Upper lobe of left lung (tissue), 4 donors: ENCODE data around the gene GAS2L2.

Experiments
- EP300 ChIP-seq, 4 donors: sonication (generic); formaldehyde crosslinking; IDR thresholded peaks; one replicate each; pipeline ENCODE4 v1.5.1; 2017; ENCODE audit warnings: antibody characterized with exemption in 4 of 4, control low read depth in 2 of 4
- POLR2A ChIP-seq, 4 donors: fragments of 450-650 bp; IDR thresholded peaks; one replicate each; pipeline ENCODE4 v1.5.1; 2016 to 2017; ENCODE audit warnings: antibody characterized with exemption in 4 of 4, mild to moderate bottlenecking in 2 of 4
- TF ChIP-seq, protein P1 (sequence below), 6 experiments: fragments of 450-650 bp in 4 of 6; fragments of 200-600 bp in 2 of 6; sonication (generic) in 2 of 6; IDR thresholded peaks; one replicate each; pipeline ENCODE4 v1.5.1; 2016 to 2019; ENCODE audit warnings: antibody characterized with exemption in 6 of 6

DNA sequence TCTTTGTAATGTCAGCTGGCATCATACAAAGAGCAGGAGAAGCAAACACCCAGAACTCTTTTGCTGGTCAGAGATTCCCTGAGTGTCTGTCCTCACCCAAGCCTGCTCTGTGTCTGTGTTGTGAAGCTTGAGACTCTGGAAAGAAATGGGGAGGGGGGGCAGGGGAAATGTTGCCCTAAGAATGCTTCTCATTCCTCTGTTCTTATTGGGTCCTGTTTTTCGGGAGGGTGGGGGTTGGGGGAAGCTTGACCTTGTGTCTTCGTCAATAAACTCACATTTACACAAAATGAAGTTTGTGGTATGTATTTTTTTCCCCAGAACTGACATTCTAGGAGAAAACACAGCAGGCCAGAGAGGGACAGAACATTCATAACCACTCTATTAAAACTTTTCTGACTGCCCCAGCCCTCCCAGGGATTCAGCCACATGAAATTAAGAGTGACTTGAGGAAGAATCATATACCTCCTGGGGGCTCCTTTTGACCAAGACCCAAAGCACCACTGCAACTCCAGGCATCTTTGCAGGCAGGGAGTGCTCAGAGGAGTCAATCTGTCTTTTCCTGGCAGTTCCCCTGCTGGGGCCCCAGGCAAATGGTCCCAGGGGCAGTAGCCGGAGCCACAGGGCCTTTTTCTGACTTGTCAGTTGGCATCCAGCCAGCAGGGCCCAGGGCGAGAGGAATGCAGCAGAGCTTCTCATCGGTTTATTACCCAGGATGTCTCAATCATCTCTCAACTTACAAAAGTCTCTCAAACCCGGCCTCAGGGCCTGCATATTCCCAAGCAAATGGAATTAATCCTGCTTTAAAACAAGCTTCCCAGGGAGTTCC, 26.7 kb downstream of the GAS2L2 start:
- no peak for TF ChIP-seq POLR2A (IDR thresholded peaks at IDR 0.05)
- TF ChIP-seq, protein P1, sequence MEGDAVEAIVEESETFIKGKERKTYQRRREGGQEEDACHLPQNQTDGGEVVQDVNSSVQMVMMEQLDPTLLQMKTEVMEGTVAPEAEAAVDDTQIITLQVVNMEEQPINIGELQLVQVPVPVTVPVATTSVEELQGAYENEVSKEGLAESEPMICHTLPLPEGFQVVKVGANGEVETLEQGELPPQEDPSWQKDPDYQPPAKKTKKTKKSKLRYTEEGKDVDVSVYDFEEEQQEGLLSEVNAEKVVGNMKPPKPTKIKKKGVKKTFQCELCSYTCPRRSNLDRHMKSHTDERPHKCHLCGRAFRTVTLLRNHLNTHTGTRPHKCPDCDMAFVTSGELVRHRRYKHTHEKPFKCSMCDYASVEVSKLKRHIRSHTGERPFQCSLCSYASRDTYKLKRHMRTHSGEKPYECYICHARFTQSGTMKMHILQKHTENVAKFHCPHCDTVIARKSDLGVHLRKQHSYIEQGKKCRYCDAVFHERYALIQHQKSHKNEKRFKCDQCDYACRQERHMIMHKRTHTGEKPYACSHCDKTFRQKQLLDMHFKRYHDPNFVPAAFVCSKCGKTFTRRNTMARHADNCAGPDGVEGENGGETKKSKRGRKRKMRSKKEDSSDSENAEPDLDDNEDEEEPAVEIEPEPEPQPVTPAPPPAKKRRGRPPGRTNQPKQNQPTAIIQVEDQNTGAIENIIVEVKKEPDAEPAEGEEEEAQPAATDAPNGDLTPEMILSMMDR (IDR thresholded peaks at IDR 0.05) = no peak
- TF ChIP-seq EP300 (IDR thresholded peaks at IDR 0.05) = no peak
